HCT116 (cell line): ENCODE measurements around the gene WFDC2. TPM values are rescaled to one million over a fixed set of nuclear protein-coding genes. Genes with fewer than 3 reads are reported as not detected.

Source experiments
- ATAC-seq: fragments of 200-7000 bp; cut with Tn5 transposase; 2 replicates; pipeline ENCODE4 v1.9.1; 2020; ENCODE audit warnings: mild to moderate bottlenecking, moderate library complexity
- BruUV-seq: library from RNA; stranded (reverse); fragments of 400-500 nt; replicated peaks from 2 replicates; lab custom pipeline; 2021; lab: Mats Ljungman, UMichigan
- CTCF ChIA-PET: fragments of 300-600 bp; sonication (Branson Sonifier 250); formaldehyde crosslinking; loops from one replicate; lab custom pipeline; 2021; ENCODE audit warnings: antibody characterized with exemption; lab: Charles Lee
- POLR2A ChIA-PET: fragments of 300-600, 350-600 bp; sonication (Branson Sonifier 250); formaldehyde crosslinking; loops from one replicate; lab custom pipeline; 2021; ENCODE audit warnings: antibody characterized with exemption; lab: Charles Lee
- RAD21 ChIA-PET, 2 experiments: fragments of 300-600 bp; sonication (Branson Sonifier 250); formaldehyde crosslinking; loops; one replicate each; lab custom pipeline; 2023; ENCODE audit warnings: low total read pairs in 2 of 2; ENCODE audit not compliant: uncharacterized antibody in 2 of 2, unreplicated experiment in 2 of 2, low non-redundant PET in 1 of 2; lab: Charles Lee
- DNase-seq: peaks from one replicate; pipeline ENCODE4 v3.0.0-alpha.2; 2010; ENCODE audit warnings: low read depth, low spot score
- H2AFZ ChIP-seq: fragments of 200-600 bp; shearing (Covaris generic), sonication (generic); 2 replicates; pipeline ENCODE4 v1.6.1; 2017; ENCODE audit warnings: low read depth, mixed run types, mixed read lengths, antibody characterized with exemption, low read length; ENCODE audit not compliant: poor library complexity, severe bottlenecking
- H3K27ac ChIP-seq: 2 replicates; pipeline ENCODE4 v1.5.1; 2012; ENCODE audit warnings: low read depth, low read length
- H3K27me3 ChIP-seq: fragments of 200-600 bp; sonication (generic); 2 replicates; pipeline ENCODE4 v1.6.1; 2016; ENCODE audit warnings: mixed run types, low read length, mixed read lengths; ENCODE audit not compliant: insufficient read depth
- H3K36me3 ChIP-seq, 2 experiments: fragments of 200-500 bp in 1 of 2; fragments of 200-600 bp in 1 of 2; sonication (Bioruptor generic) in 1 of 2; sonication (generic) in 1 of 2; 2 replicates each; pipeline versions ENCODE4 v1.5.1 to v1.6.1; 2014 to 2016; ENCODE audit warnings: low read length in 2 of 2, inconsistent platforms in 1 of 2, mixed read lengths in 1 of 2, mixed run types in 1 of 2; ENCODE audit not compliant: insufficient read depth in 2 of 2, control insufficient read depth in 1 of 2
- H3K4me1 ChIP-seq, 2 experiments: fragments of 200-600 bp in 1 of 2; sonication (generic) in 1 of 2; 2 replicates each; pipeline versions ENCODE4 v1.5.1 to v1.6.1; 2012 to 2017; ENCODE audit warnings: low read length in 2 of 2, inconsistent platforms in 1 of 2, mild to moderate bottlenecking in 1 of 2, mixed read lengths in 1 of 2, mixed run types in 1 of 2, moderate library complexity in 1 of 2; ENCODE audit not compliant: insufficient read depth in 2 of 2, control insufficient read depth in 1 of 2
- H3K4me2 ChIP-seq: fragments of 200-600 bp; sonication (generic); 2 replicates; pipeline ENCODE4 v1.6.1; 2017; ENCODE audit warnings: mixed run types, low read length, mixed read lengths
- H3K4me3 ChIP-seq, 2 experiments: fragments of 200-600 bp in 1 of 2; sonication (generic) in 1 of 2; replicated peaks in 1 of 2; 2 replicates each; pipeline ENCODE4 v1.5.1; 2011 to 2016; ENCODE audit warnings: low read length in 2 of 2, control low read depth in 1 of 2, low read depth in 1 of 2, mild to moderate bottlenecking in 1 of 2, mixed read lengths in 1 of 2, mixed run types in 1 of 2
- H3K79me2 ChIP-seq: fragments of 200-600 bp; sonication (generic); 2 replicates; pipeline ENCODE4 v1.6.1; 2017; ENCODE audit warnings: mild to moderate bottlenecking, mixed run types, low read length, moderate library complexity, mixed read lengths; ENCODE audit not compliant: insufficient read depth
- H3K9ac ChIP-seq: fragments of 200-600 bp; sonication (generic); 2 replicates; pipeline ENCODE4 v1.6.1; 2016; ENCODE audit warnings: low read length, mixed read lengths
- H3K9me2 ChIP-seq: fragments of 200-600 bp; sonication (generic), shearing (Covaris generic); 2 replicates; pipeline ENCODE4 v1.6.1; 2017; ENCODE audit warnings: mixed run types, mild to moderate bottlenecking, moderate library complexity; ENCODE audit not compliant: insufficient read depth
- H3K9me3 ChIP-seq, 2 experiments: fragments of 200-500 bp in 1 of 2; fragments of 200-600 bp in 1 of 2; sonication (Bioruptor generic) in 1 of 2; sonication (generic) in 1 of 2; 2 replicates each; pipeline ENCODE4 v1.6.1; 2014 to 2017; ENCODE audit warnings: low read length in 2 of 2, mixed read lengths in 2 of 2, inconsistent platforms in 1 of 2, low read depth in 1 of 2, mild to moderate bottlenecking in 1 of 2, mixed run types in 1 of 2, moderate library complexity in 1 of 2; ENCODE audit not compliant: control insufficient read depth in 1 of 2, insufficient read depth in 1 of 2
- H4K20me1 ChIP-seq: fragments of 200-600 bp; sonication (generic), shearing (Covaris generic); 2 replicates; pipeline ENCODE4 v1.6.1; 2017; ENCODE audit warnings: mixed run types, mild to moderate bottlenecking, moderate library complexity; ENCODE audit not compliant: insufficient read depth
- CEBPB ChIP-seq: IDR thresholded peaks from 2 replicates; pipeline ENCODE4 v1.6.1; 2012; ENCODE audit warnings: low read depth
- EGR1 ChIP-seq: IDR thresholded peaks from 2 replicates; pipeline ENCODE4 v1.6.1; 2012; ENCODE audit warnings: low read depth
- ELF1 ChIP-seq: IDR thresholded peaks from 2 replicates; pipeline ENCODE4 v1.6.1; 2012; ENCODE audit warnings: low read depth, borderline replicate concordance
- EZH2 ChIP-seq: fragments of 200-600 bp; sonication (generic); IDR thresholded peaks from 2 replicates; pipeline ENCODE4 v1.6.1; 2017; ENCODE audit warnings: antibody characterized with exemption, mixed run types
- EZH2phosphoT487 ChIP-seq: fragments of 200-600 bp; IDR thresholded peaks from 2 replicates; pipeline ENCODE4 v1.6.1; 2018; ENCODE audit warnings: antibody characterized with exemption, borderline replicate concordance
- JUND ChIP-seq: IDR thresholded peaks from 2 replicates; pipeline ENCODE4 v1.6.1; 2012
- POLR2A ChIP-seq: IDR thresholded peaks from 2 replicates; pipeline ENCODE4 v1.7.0; 2011; ENCODE audit warnings: borderline replicate concordance; ENCODE audit not compliant: insufficient read depth, insufficient read length; ENCODE audit errors: extremely low read depth
- SIN3A ChIP-seq: IDR thresholded peaks from 2 replicates; pipeline ENCODE4 v1.6.1; 2012; ENCODE audit warnings: low read depth
- SP1 ChIP-seq: IDR thresholded peaks from 2 replicates; pipeline ENCODE4 v1.6.1; 2012; ENCODE audit warnings: low read depth
- ZFX ChIP-seq: fragments of 450-650 bp; IDR thresholded peaks from 2 replicates; pipeline ENCODE4 v1.6.1; 2017
- ZNF274 ChIP-seq: fragments of 200-500 bp; sonication (Bioruptor generic); IDR thresholded peaks from 2 replicates; pipeline ENCODE4 v1.6.1; 2014; ENCODE audit warnings: mild to moderate bottlenecking, low read depth, low read length, inconsistent platforms
- intact Hi-C: fragments of 100-400 bp; cut with micrococcal nuclease; formaldehyde crosslinking; loops from 2 replicates; pipeline ENCODE4 v1.10.0; 2022
- total RNA-seq: library from RNA; stranded (reverse); gene quantifications from one replicate; pipeline ENCODE4 v1.2.1, GENCODE V29; 2021; ENCODE audit not compliant: unreplicated experiment
- TF ChIP-seq, protein P1 (sequence below): IDR thresholded peaks from 2 replicates; pipeline ENCODE4 v1.6.1; 2011; ENCODE audit warnings: mild to moderate bottlenecking, low read length, moderate library complexity; ENCODE audit not compliant: insufficient replicate concordance; ENCODE audit errors: extremely low read depth
- TF ChIP-seq, protein P2 (sequence below): IDR thresholded peaks from 2 replicates; pipeline ENCODE4 v1.6.1; 2012

Gene WFDC2
- total RNA-seq, 1 experiment from 2014 or later = 1.1 TPM

DNA sequence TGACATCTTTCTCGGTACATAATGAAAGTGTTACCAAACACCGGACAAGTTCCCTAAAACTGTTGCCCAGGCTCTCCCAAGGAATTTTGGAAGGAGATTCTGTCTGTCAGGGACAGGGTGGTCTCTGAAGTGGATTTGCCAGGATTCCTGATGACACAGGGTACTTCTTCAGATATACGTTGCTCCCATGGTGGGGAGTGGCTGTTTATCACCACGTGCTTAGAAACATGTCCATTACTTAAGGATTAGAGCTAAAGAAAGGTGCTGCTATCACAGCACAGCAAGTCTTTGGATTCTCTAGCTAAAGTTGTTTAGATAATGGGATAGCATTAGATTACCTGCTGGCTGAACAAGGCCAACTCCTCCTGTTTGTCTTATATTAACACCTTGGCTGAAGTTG lies 39.5 kb downstream of the WFDC2 start:
- H3K79me2 ChIP-seq = no peaks in the 10 kb centered on the region
- intact Hi-C loops = no loop called here
- no peak overlapping the region for H2AFZ ChIP-seq
- RAD21 ChIA-PET = no interaction called here
- no peak overlapping the region for H3K27ac ChIP-seq
- H3K4me2 ChIP-seq = no peak overlapping the region
- no peaks in the 10 kb centered on the region for H3K36me3 ChIP-seq
- no peaks in the 10 kb centered on the region for H3K9me3 ChIP-seq
- CTCF ChIA-PET = no interaction called here
- H3K9ac ChIP-seq = no peak overlapping the region
- H3K27me3 ChIP-seq = peaks cover 9% of the 10 kb centered on the region; the same call in 1 of the 2 replicates
- BruUV-seq = no TSS peak
- POLR2A ChIA-PET = no interaction called here
- no peaks in the 10 kb centered on the region for H4K20me1 ChIP-seq
- ATAC-seq (no peak), DNase-seq (no peak)
- no peak for TF ChIP-seq EZH2phosphoT487
- no peak for TF ChIP-seq ELF1
- TF ChIP-seq ZNF274 = no peak
- no peak for TF ChIP-seq JUND
- TF ChIP-seq CEBPB = no peak
- H3K4me3 ChIP-seq = no peak overlapping the region
- no peaks in the 10 kb centered on the region for H3K9me2 ChIP-seq
- peaks cover 0 to 19% of the 10 kb centered on the region in 2 experiments; a peak in 2 of 4 replicates for H3K4me1 ChIP-seq

DNA sequence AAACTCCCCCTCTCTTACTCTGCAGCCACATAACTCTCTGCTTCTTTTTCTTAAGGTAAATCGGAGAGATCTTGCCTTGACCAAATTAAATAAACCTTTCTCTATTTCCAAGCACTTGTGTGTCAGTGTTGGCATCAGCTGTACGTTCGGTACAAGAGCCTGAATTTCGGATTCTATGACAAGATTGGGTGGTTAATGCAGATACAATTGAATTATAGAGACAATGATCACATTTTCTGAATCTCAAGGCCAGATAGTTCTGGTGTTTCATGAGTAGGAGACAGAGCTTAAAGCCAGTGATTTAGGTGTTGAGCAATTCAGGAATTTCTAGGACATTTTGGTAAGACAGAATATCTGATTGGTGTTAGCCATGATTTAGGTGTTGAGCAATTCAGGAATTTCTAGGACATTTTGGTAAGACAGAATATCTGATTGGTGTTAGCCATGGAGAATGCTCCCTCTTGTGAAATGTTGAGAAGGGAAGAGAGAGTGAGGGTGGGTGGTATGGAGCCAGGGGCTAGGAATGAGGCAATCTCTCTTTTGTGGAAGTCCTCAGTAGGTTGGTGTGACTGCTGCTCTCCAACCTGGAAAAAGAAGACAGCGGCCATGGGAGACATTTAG lies 40.8 kb downstream of the WFDC2 start:
- ChIA-PET CTCF (no interaction called here), RAD21 (no interaction called here), POLR2A (no interaction called here)
- Histone ChIP-seq H4K20me1 (no peaks in the 10 kb centered on the region), H2AFZ (no peak overlapping the region), H3K9me2 (no peaks in the 10 kb centered on the region), H3K27me3 (peaks cover 19% of the 10 kb centered on the region; the same call in 1 of the 2 replicates), H3K9me3 (no peaks in the 10 kb centered on the region), H3K27ac (no peak overlapping the region), H3K36me3 (no peaks in the 10 kb centered on the region), H3K4me2 (no peak overlapping the region), H3K9ac (no peak overlapping the region), H3K4me1 (peaks cover 0 to 19% of the 10 kb centered on the region in 2 experiments; a peak in 2 of 4 replicates), H3K4me3 (no peak overlapping the region), H3K79me2 (no peaks in the 10 kb centered on the region)
- intact Hi-C loops = no loop called here
- BruUV-seq = no TSS peak
- ATAC-seq (no peak), DNase-seq (no peak)
- TF ChIP-seq EZH2phosphoT487 (no peak), SIN3A (no peak), SP1 (no peak), EGR1 (no peak), EZH2 (no peak), ZNF274 (no peak), ZFX (no peak), JUND (no peak), ELF1 (no peak), POLR2A (no peak)
- TF ChIP-seq, protein P1, sequence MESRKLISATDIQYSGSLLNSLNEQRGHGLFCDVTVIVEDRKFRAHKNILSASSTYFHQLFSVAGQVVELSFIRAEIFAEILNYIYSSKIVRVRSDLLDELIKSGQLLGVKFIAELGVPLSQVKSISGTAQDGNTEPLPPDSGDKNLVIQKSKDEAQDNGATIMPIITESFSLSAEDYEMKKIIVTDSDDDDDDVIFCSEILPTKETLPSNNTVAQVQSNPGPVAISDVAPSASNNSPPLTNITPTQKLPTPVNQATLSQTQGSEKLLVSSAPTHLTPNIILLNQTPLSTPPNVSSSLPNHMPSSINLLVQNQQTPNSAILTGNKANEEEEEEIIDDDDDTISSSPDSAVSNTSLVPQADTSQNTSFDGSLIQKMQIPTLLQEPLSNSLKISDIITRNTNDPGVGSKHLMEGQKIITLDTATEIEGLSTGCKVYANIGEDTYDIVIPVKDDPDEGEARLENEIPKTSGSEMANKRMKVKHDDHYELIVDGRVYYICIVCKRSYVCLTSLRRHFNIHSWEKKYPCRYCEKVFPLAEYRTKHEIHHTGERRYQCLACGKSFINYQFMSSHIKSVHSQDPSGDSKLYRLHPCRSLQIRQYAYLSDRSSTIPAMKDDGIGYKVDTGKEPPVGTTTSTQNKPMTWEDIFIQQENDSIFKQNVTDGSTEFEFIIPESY = no peak
- TF ChIP-seq, protein P2, sequence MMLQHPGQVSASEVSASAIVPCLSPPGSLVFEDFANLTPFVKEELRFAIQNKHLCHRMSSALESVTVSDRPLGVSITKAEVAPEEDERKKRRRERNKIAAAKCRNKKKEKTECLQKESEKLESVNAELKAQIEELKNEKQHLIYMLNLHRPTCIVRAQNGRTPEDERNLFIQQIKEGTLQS = no peak
